ENCODE data around the gene UHRF1.
A peak's percentile ranks its signal among the peaks of the same experiment; 100 is the strongest.

UHRF1 gene

GRCh38 chr19:4902796-4903195 is 6.5 kb upstream of the UHRF1 start, which contains the start of gene ARRDC5:
Gene ARRDC5, minus strand, starts transcription at chr19:4902896. Its CDS starts 71 bp downstream, at chr19:4902825.
- DNase-seq: no peak

- DNase-seq: no peak
These were observed 4.8 kb upstream of the UHRF1 start for GRCh38 chr19:4904481-4904880.

DNA sequence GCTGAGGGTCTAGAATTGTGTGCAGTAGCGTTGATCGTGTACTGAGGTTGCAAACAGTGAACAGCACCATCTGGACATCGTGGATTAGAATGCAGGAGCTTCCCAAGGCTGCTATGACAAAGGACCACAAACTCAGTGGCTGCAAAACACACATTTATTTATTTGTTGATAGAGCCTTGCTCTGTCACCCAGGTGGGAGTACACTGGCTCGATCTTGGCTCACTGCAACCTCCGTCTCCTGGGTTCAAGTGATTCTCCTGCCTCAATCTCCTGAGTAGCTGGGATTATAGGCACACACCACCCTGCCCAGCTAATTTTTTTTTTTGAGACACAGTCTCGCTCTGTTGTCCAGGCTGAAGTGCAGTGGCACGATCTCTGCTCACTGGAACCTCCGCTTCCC is 2.3 kb upstream of the UHRF1 start:
- no peak for DNase-seq

DNA sequence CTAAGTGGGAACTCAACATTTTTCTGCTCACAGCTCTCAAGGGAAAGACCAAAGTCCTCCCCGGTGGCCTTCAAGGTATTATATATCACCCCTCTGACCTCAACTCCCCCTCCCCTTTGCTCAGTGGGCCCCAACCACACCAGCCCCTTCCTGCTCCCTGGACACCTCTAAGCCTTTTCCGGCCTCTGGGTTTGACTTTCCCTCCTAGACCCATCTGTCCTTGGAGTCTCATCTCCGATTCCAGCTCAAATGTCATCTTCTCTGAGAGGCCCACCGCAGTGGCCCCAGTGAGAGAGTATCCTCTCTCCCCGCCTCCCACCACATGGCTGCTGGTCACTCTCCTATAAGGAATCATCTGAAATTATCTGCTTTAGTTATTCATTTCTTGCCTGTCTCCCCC is 941 bp upstream of the UHRF1 start:
- no peak for DNase-seq

DNA sequence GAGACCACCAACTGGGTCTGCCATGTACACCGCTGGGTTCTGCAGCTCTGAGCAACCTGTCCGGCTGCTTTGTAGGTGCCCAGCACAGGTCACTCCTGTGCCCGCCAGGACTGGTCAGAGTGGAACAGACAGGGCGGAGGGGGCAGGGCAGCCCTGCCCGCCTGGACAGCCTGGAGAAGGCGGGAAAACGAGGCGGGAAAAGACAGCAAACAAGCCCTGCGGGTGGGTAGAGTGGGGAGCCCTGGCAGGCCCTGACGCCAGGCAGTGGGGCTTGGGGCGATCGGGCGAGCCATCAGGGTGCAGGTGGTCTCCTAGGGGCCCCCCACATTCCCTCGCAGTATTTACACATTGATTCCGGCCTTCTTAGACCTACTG is 533 bp upstream of the UHRF1 start:
- no peak for DNase-seq

DNA sequence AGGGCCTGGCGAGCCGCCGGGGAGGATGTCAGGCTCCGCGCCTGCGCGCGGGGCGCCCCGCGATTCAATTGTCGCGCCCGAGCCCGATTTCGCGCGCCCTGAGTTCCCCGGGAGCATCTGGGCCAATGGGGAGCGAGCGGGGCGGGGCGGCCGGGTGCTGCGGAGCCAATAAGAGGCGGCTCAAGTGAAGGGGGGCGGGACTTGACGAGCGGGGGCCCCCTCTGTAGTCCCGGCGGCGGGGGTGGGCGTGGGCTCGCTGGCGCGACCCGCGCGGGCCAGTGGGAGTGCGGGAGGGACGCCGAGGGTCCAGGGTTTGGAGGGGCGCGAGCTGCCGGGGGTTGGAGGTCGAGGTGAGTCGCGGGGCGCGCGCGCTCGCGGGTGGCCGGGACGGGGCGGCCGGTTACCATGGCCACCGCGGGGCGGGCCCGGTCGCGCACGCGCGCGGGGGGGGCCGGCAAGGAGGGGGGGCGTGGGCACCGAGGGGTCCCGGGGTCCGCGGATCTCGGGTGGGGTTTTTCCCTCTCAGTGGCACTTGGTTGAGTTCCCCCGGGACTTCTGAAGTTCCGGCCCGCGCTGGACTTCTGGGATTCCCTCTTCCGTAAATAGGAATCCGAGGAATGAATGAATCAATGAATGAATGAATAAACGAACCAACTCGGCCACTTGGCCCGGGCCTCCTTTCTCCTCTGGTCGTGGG is 744 bp downstream of the UHRF1 start:
- peak; percentile 97 for DNase-seq

GRCh38 chr19:4910594-4911281 is 1.4 kb downstream of the UHRF1 start:
- no peak for DNase-seq

DNA sequence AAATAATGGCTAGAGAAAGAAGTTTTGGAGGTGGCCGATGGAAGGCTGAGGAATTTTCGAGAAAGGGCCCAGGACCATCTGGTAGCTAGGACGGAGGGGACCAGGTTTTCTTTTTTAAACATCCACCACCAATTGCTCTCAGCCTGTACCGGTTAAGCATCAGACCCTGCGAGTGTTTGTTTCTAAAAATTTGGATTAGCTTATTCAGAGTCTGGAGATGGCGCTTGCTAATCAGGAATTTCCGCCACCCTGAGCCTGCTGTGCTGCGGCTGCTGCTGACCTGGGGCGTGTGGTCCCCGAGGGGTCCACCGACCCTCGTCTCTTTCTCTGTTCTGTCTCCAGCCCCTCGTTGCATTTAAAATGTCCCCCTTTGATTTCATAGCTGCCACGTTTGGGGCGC is 2.0 kb downstream of the UHRF1 start:
- no peak for DNase-seq

DNA sequence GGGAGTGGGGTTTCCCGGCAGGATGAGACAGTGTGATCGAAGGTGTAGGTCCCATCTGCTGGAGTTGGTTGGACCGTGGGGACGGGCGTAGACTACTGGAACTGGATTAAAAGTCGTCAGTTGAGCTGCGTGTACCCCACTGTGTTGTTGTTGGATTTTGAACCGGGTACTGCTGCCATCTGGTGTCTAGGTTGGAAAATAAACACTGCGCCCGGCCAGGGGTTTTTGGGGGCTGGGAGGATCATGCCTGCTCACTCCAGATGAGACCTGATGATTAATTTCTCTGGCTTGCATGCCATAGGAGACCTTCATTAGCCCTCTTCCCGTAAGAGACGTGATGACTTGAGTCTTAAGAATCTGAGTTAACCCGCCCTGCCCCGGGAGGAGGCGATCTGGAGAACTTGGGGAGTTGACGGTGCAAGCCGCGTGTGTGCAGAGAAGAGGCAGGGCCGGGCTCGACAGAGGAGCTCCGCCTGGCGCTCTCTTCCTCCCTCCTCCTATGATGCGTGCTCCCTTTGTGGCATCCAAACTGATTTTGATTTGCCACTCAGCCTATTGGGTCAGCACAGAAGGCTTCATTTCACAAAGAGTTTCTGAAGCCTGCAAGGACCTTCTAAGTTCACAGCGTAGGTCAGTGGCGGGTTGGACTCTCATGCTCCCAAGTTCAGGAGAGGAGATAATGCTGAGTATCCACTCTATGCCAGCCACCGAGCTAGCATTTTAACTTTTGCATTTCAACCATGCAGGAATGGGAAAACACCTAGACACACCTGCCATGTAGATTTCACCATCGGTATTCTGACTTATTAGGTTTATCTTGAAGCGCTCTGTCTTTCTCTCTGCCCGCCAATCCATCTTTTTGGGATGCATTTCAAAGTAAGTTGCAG is 2.7 kb downstream of the UHRF1 start:
- DNase-seq: peak; percentile 78

GRCh38 chr19:4913996-4914735 is 4.9 kb downstream of the UHRF1 start:
- no peak for DNase-seq

GRCh38 chr19:4914736-4915501 is 5.6 kb downstream of the UHRF1 start:
- peak; percentile 80 for DNase-seq

- peak; percentile 43 for DNase-seq
These were observed 7.2 kb downstream of the UHRF1 start for GRCh38 chr19:4916292-4917082.

DNA sequence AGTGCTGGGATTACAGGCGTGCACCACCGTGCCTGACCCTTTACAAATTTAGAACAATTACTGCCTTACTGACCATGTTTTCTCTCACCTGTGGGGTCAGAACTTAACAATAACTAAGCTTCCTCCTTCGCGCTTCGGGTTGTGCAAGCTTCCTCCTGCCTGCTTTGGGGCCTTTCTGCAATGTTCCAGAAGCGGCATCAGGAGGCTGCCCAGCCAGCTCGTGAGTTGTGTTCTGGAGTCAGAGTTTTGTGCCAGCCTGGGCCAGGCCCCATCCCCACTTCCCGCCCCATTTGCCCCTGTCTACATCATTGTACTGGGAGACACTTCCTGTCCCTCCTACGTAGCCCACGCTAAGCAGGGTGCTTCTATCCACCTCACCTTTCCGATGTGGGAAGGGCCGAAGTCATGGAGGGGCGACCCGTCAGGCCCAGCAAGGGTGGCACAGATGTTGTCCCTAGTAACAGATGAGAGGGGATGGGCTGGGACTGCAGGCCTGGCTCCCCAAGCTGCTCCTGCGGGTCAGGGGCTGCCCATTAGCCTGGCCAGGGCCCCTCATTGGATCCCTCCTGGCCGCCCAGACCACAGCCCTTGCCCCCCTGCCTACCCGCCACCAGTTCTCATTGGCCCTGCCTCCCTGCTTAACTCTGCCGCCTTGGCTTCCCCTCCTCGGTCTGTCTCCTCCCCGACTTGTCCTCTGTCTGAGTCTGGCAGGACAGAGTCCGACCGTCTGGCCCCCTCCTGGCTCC is 13.4 kb downstream of the UHRF1 start:
- no peak for DNase-seq

DNA sequence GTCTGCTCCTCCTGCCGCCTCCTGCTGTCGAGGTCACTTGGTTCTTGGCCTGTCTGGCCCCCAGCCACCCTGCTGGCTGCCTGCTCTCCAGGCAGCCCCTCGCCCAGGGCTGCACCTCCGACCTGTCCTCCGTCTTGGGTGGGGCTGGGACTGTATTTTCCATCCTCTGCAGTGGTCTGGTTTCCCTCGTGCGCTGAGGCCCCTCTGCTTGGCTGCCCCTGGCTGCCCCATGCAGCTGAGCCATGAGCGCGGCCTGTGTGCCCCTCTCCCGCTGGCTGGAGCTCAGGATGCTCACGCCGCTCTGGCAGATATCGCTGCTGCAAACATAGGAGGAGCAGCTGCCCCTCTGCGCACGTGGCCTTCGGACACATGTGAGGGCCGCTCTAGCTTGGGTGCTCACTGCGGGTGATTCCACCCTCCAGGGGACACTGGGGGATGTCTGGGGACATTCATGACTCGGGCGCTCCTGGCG is 14.0 kb downstream of the UHRF1 start:
- DNase-seq: no peak

- no peak for DNase-seq
These were observed 19.9 kb downstream of the UHRF1 start for GRCh38 chr19:4929186-4929585.

DNA sequence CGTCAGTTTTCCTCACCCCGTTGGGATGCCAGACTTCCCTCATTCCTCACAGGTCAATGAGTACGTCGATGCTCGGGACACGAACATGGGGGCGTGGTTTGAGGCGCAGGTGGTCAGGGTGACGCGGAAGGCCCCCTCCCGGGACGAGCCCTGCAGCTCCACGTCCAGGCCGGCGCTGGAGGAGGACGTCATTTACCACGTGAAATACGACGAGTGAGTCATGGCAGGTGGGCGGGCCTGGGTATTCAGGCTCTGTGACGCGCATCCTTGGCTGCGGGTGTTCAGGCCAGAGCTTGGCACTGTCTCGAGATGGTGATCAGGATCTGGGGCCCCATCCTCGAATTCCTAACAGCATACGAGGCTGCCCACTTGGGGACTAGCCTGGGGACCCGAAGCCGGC is 21.4 kb downstream of the UHRF1 start:
- DNase-seq: no peak

DNA sequence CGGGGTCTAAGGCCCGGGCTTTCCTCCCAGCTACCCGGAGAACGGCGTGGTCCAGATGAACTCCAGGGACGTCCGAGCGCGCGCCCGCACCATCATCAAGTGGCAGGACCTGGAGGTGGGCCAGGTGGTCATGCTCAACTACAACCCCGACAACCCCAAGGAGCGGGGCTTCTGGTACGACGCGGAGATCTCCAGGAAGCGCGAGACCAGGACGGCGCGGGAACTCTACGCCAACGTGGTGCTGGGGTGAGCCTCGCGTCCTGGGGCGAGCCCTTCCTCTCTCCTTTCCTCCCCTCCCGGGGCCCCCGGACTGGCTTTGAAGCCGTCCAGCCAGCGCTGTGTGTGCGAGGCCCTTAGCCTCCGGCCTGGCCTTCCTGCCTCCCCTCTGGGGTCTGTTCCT is 23.4 kb downstream of the UHRF1 start:
- no peak for DNase-seq

DNA sequence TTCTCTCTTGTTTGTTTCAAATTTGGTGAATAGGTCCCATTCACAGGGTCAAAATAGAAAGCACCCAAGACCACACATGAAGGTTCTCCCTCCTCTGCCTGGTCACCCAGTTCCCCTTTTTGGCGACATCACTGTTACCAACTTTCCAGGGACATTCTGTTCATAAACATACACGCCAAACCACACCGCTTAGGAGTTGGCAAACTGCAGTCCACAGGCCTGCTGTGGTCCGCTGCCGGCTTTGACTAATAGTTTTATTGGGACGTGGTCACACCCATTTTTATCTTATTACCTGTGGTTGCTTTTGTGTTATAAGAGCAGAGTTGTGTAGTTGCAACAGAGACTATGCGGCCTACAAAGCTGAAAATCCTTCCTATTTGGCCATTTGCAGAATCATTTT is 24.2 kb downstream of the UHRF1 start:
- DNase-seq: no peak

DNA sequence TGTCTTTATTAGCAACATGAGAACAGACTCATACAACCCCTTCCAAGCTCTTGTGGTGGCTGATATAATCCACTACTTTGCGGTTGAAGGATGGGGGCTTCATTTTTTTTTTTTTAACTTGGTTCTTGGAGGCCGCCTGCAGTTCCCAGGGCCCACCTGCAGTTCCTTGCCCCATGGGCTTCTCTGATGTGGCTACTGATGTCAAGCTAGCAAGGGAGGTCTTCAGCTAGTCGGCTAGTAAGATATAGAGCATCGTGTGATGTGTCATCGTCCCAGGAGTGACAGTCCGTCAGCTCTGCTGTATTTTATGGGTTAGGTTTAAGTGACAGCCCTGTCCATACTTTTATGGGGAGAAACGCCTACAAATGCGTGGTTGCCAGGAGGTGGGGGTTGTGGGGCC is 26.1 kb downstream of the UHRF1 start:
- DNase-seq: no peak

DNA sequence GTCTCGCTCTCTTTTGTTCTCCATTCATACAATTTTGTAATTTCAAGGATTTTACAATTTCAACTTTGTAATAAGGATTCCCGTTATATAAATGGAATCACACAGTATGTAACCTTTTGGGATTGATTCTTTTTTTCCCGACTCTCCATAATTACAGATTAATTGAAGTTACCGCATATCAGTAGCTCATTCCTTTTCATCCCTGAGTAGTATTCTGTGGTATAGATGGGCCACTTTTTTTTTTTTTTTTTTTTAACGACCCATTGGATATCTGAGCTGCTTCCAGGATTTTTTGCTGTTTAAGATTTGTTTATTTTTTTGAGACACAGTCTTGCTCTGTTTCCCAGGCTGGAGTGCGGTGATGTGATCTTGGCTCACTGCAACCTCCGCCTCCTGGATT is 27.8 kb downstream of the UHRF1 start:
- DNase-seq: no peak

All from activated naive CD4-positive, alpha-beta T cell treated with anti-CD3 and anti-CD28 coated beads, Interleukin-2, amount 50 U/mL, for 16 hours (primary cell).